HG03432 (cell line): ENCODE measurements around the gene CCKAR.

Experiments
- ATAC-seq: cut with Tn5 transposase; IDR thresholded peaks from one replicate; pipeline ENCODE4 v1.9.1; 2021; ENCODE audit warnings: mild to moderate bottlenecking, moderate library complexity; ENCODE audit not compliant: unreplicated experiment

The CCKAR gene

DNA sequence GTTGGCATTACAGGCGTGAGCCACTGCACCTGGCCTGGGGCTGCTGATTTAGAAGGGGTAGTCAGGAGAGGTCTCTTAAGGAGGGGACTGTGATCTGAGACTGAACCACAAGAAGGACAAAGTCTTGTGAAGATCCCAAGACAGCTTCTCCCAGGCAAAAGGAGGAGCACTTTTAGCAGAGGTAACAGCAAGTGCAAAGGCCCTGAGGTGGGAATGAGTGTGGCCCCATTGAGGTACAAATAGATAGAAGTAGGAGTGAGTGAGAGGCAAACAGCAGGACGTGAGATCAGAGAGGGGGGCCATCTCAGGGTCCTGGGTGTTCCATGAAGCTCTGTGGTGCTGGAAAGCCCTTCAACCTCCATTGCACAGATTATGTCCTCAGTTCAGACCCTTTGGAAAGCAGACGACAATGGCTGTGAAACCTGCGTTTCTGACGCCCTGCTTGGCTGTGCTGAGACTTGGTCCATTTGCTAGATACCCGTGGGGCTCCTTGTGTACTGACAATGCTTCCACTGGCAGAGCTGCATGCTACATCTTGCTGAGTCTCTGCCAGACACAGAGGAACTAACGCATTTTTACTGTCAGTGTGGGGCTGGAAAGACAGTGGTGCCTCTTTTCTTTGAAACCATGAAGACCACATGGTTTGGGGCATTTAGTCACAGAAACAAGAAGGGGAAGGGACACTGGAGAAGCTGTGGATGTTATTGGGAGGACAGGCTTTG is 1.3 kb upstream of the CCKAR start:
- ATAC-seq: no peak

- no peak for ATAC-seq
These were observed 638 bp upstream of the CCKAR start for GRCh38 chr4:26490960-26491284.

- ATAC-seq: no peak
These were observed 941 bp downstream of the CCKAR start for GRCh38 chr4:26489101-26489985.

- no peak for ATAC-seq
These were observed 4.6 kb downstream of the CCKAR start for GRCh38 chr4:26485684-26486083.

GRCh38 chr4:26484516-26484915 is 5.8 kb downstream of the CCKAR start:
- ATAC-seq: no peak

GRCh38 chr4:26484032-26484515 is 6.2 kb downstream of the CCKAR start:
- no peak for ATAC-seq

- no peak for ATAC-seq
These were observed 7.5 kb downstream of the CCKAR start for GRCh38 chr4:26482508-26483462.

DNA sequence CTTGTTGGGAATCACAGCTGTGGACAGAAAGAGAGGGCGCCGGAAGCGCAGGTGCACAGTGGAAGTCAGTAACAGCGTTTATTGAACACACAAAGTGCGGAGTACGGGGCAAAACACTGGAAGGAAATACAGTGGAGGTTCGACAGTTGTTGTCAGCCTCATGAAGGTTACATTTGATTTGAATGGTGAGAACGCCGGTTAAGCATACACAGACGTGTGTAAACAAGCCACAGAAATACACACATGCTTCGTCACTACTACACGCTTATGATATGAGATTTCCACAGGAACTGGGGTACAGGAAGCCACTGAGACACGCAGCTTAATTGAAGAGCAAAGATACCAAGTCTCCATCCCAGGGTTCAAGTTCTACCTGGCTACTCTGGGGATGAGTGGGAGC is 12.0 kb downstream of the CCKAR start:
- ATAC-seq: no peak

- ATAC-seq: no peak
These were observed 13.7 kb downstream of the CCKAR start for GRCh38 chr4:26476545-26476944.

DNA sequence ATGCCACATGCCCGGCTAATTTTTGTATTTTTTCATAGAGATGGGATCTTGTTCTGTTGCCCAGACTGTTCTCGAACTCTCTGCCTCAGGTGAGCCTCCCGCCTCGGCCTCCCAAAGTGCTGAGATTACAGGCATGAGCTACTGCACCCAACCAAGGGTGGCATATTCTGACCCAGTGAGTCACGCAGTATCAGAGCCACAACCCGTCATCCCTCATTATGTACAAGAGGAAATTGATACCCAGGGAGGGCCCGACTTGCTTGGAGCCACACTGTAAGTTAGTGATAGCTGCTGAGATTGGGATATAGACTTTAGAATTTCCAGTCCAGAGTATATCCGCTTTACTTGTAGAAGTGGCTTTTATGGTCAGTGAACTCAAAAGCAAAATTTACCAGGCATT is 14.6 kb downstream of the CCKAR start:
- ATAC-seq: no peak

- no peak for ATAC-seq
These were observed 15.7 kb downstream of the CCKAR start for GRCh38 chr4:26474551-26474950.

DNA sequence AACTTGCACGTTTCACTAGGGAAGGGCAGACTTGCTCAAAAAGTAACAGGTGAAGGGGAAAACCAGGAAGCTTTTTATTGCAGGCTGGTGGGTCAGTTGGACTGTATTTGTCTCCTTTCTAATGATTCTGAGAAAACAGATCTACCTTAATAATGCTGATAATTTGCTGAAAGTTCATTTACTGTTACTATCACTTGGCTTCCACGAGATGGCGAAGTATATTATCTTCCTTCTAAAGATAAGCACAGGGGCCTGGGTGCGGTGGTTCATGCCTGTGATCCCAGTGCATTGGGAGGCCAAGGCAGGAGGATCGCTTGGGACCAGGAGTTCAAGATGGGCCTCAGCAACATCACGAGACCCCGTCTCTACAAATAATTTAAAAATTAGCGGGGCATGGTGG is 16.4 kb downstream of the CCKAR start:
- ATAC-seq: no peak

DNA sequence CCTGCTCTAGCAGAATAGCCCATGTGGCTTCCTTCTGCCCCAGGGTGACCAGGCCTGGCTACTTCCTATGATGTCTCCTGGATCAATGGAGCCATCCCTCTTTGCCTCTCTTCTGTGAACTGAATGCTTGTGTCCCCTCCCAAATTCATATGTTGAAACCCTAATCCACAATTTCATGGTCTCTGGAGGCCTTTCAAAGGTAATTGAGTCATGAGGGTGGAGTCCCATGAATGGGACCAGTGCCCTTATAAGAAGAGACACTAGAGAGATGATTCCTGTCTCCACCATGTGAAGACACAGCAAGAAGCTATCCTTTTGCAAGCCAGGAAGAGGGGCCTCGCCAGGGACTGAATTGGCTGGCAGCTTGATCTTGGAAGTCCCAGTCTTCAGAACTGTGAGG is 18.4 kb downstream of the CCKAR start:
- no peak for ATAC-seq

GRCh38 chr4:26468977-26469376 is 21.3 kb downstream of the CCKAR start:
- ATAC-seq: no peak

DNA sequence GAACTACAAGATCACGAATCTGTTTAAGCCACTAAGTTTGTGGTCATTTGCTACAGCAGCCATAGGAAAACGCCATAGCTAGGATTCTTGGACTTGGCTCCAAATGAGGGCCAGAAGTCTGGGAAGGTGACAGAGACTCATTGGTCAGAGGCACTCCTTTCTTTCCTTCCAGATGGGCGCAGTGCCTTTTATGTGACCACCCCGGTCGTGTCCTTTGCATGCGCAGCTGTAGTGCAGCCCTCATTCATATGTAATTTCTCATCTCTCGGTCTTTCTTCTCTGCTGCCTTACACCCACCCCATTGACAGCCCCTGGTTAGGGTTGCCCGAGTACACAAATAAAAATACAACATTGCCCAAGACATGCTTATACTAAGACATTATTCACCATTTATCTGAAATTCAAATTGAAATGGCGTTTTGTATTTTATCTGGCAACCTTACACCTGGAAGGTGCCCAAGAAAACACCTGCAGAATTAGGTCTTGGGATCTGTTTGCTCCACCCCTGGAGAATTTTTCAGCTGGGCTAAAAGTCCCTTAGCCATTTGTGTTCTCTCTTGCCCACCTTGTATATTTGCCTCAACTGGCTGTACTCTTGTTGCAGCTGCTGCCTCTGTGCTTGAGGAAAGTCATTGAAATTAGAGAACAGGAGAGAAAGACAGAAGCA is 21.9 kb downstream of the CCKAR start:
- no peak for ATAC-seq

GRCh38 chr4:26467724-26468123 is 22.6 kb downstream of the CCKAR start:
- ATAC-seq: no peak

DNA sequence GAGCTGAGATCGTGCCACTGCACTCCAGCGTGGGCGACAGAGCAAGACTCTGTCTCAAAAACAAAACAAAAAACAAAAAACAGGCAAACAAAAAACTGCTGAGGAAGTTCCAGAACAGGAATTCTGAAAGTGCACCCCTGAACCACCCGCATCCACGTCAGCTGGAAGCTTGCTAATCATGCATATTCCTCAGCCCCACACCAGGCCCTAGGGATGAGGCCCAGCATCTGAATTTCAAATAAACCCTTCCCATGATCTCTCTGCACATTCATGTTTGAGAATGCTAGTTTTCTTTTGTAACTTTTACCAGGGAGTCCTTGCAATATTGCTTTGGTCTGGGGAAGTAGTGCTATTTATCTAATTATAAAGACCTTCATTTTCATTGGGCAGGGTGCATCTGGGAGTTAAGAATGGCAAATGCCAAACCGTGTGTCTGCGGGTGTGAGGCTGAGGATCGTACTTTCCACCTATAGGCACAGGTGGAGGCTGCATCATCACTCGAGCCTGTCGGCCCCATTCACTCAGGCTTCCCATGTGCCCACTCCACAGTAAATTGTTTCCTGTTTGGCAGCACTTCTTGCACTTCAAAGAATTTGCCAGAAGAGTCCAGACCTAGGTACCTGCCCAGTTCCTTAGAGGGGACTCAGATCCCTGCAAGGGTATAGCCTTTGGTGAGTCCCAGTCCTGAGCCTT is 23.6 kb downstream of the CCKAR start:
- ATAC-seq: no peak

- ATAC-seq: no peak
These were observed 25.7 kb downstream of the CCKAR start for GRCh38 chr4:26464420-26465095.

DNA sequence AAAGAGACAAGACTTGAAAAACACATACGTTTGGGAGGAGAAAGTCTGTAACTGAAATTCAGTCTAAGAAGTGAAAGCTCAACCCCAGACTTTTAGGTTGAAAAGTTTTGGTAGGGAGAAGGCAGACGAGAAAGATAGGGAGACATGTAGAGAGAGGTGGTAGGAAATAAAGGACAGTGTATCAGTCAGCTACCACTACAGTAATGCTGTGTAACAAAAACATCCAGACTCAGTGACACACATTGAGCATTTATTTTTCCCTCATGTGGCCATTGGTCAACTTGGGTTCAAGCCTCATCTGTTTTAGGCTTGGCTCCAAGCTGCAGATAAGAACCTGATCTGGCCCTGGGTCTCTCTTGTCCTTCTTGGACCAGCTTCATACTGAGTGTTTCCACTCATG is 26.9 kb downstream of the CCKAR start:
- no peak for ATAC-seq
